GM10266 (cell line): Measurements from ENCODE around the gene EPB41L4A.

Source experiments
- DNase-seq: peaks from one replicate; pipeline ENCODE4 v3.0.0; 2012; ENCODE audit errors: extremely low spot score
- CTCF ChIP-seq: IDR thresholded peaks from 2 replicates; pipeline ENCODE4 v1.5.1; 2012; ENCODE audit warnings: mild to moderate bottlenecking, low read depth; ENCODE audit not compliant: control insufficient read depth, insufficient read depth; ENCODE audit errors: missing control alignments

EPB41L4A gene

GRCh38 chr5:112419986-112420864 lies 1.1 kb upstream of the EPB41L4A start:
- peak; percentile 89 for TF ChIP-seq CTCF
- DNase-seq: peak; percentile 81

GRCh38 chr5:112418659-112419163 lies 366 bp downstream of the EPB41L4A start:
- no peak for TF ChIP-seq CTCF
- DNase-seq: peak; percentile 12

GRCh38 chr5:112417931-112418658 lies 982 bp downstream of the EPB41L4A start:
- TF ChIP-seq CTCF: no peak
- peak; percentile 35 for DNase-seq

- DNase-seq: no peak
- no peak for TF ChIP-seq CTCF
Measured at GRCh38 chr5:112415552-112415951, 3.5 kb downstream of the EPB41L4A start.

GRCh38 chr5:112413611-112414010 lies 5.5 kb downstream of the EPB41L4A start:
- no peak for DNase-seq
- TF ChIP-seq CTCF: no peak

- TF ChIP-seq CTCF: no peak
- DNase-seq: no peak
Measured at GRCh38 chr5:112412346-112412745, 6.7 kb downstream of the EPB41L4A start.
